ENCODE measurements around the gene LMLN. TPM values are rescaled to one million over a fixed set of nuclear protein-coding genes. Genes with fewer than 3 reads are reported as not detected.
"Not testable (repeated sequence)": the region's sequence is repeated elsewhere in the genome, so short reads cannot be mapped to it uniquely, and the experiment has no call there.

Gene LMLN
- polyA plus RNA-seq, 2 of the 4 experiments (the other 2 are of a cell fraction) = 2.4 to 5.6 TPM

GRCh38 chr3:198081421-198081844 is 121.4 kb downstream of the LMLN start:
- no peak overlapping the region; the same call in 2 of the 3 replicates for H3K4me3 ChIP-seq
- ChIA-PET POLR2A (no interaction called here), CTCF (interaction anchor here (0.7 to 2.4 kb wide), 8 partner anchors 8 to 49 kb away, joined by 4 to 23 read pairs (median 16); no protein-coding TSS in a partner anchor)
- peak overlapping the region; percentile 99; the same call in 2 of the 3 replicates for H3K4me2 ChIP-seq
- peaks cover 5% of the 10 kb centered on the region; the same call in 1 of the 3 replicates for H3K9me3 ChIP-seq
- H3K4me1 ChIP-seq = peaks cover 7% of the 10 kb centered on the region; the same call in 2 of the 3 replicates
- TF ChIP-seq FOXS1 (CRISPR knock-in tag; IDR thresholded peaks at IDR 0.05) = no peak
- no peak for TF ChIP-seq HES2 (IDR thresholded peaks at IDR 0.05)
- TF ChIP-seq PHF8 (IDR thresholded peaks at IDR 0.05; ENCODE audit: borderline replicate concordance, low read depth) = no peak
- TF ChIP-seq USF2 (IDR thresholded peaks at IDR 0.05) = no peak
- TF ChIP-seq TFCP2L1 (CRISPR knock-in tag; IDR thresholded peaks at IDR 0.05) = no peak
- TF ChIP-seq CBX8 (IDR thresholded peaks at IDR 0.05) = no peak
- no peak for TF ChIP-seq EHF (CRISPR knock-in tag; IDR thresholded peaks at IDR 0.05)
- no peak for TF ChIP-seq ZC3H11A (IDR thresholded peaks at IDR 0.05)
- no peak for TF ChIP-seq RARB (CRISPR knock-in tag; IDR thresholded peaks at IDR 0.05)
- no peak for TF ChIP-seq HOXA7 (CRISPR knock-in tag; IDR thresholded peaks at IDR 0.05)
- no peak for TF ChIP-seq HEYL (CRISPR knock-in tag; IDR thresholded peaks at IDR 0.05)
- no CpG with 5 or more reads among the region's 33 CpGs for WGBS (ENCODE audit: missing lambda C conversion rate)
- DNase-seq (ENCODE audit: low read depth in 1 of 2, low spot score in 1 of 2) (no peak), ATAC-seq (no peak), FAIRE-seq (no peak)
- H3K27ac ChIP-seq = no peak overlapping the region

- H3K4me2 ChIP-seq; FAIRE-seq; DNase-seq (ENCODE audit: low read depth in 1 of 2, low spot score in 1 of 2); H3K4me3 ChIP-seq; H3K4me1 ChIP-seq; H3K27ac ChIP-seq; POLR2A ChIA-PET; H3K9me3 ChIP-seq; ATAC-seq; CTCF ChIA-PET: not testable (repeated sequence)
- WGBS (ENCODE audit: missing lambda C conversion rate) = 76% methylated on average over 4 of the region's 4 CpGs
These were observed 122.2 kb downstream of the LMLN start for GRCh38 chr3:198082226-198082625.

- H3K4me1 ChIP-seq = no peaks in the 10 kb centered on the region
- 66% methylated on average over 3 of the region's 3 CpGs for WGBS (ENCODE audit: missing lambda C conversion rate)
- ATAC-seq (no peak), FAIRE-seq (no peak), DNase-seq (ENCODE audit: low read depth in 1 of 2, low spot score in 1 of 2) (no peak)
- H3K4me2 ChIP-seq = no peak overlapping the region
- no peak for TF ChIP-seq RCOR1 (IDR thresholded peaks at IDR 0.05; ENCODE audit: low read depth, low read length)
- no peak for TF ChIP-seq FOSB (CRISPR knock-in tag; IDR thresholded peaks at IDR 0.05)
- no peak for TF ChIP-seq USF2 (IDR thresholded peaks at IDR 0.05)
- TF ChIP-seq HOXB13 (CRISPR knock-in tag; IDR thresholded peaks at IDR 0.05; ENCODE audit: low read depth) = no peak
- TF ChIP-seq SMC3 (IDR thresholded peaks at IDR 0.05) = no peak
- TF ChIP-seq TP53 (CRISPR knock-in tag; IDR thresholded peaks at IDR 0.05) = no peak
- TF ChIP-seq RFX5 (IDR thresholded peaks at IDR 0.05) = no peak
- no peak for TF ChIP-seq PHF8 (IDR thresholded peaks at IDR 0.05; ENCODE audit: borderline replicate concordance, low read depth)
- no peak for TF ChIP-seq ZC3H11A (IDR thresholded peaks at IDR 0.05)
- no peak for TF ChIP-seq MAZ (IDR thresholded peaks at IDR 0.05; ENCODE audit: borderline replicate concordance, low read depth, low read length)
- TF ChIP-seq PBX3 (IDR thresholded peaks at IDR 0.05) = no peak
- TF ChIP-seq HES2 (IDR thresholded peaks at IDR 0.05) = no peak
- no peak for TF ChIP-seq ZSCAN20 (CRISPR knock-in tag; IDR thresholded peaks at IDR 0.05)
- TF ChIP-seq EP300 (IDR thresholded peaks at IDR 0.05) = no peak
- no peak for TF ChIP-seq CBX8 (IDR thresholded peaks at IDR 0.05)
- TF ChIP-seq BHLHE40 (IDR thresholded peaks at IDR 0.05; ENCODE audit: low read depth, low read length) = no peak
- H3K4me3 ChIP-seq = no peak overlapping the region
- CTCF ChIA-PET = interaction anchor here (4.1 kb wide), 1 partner anchor 8 kb away, joined by 23 read pairs; no protein-coding TSS in a partner anchor
- POLR2A ChIA-PET = no interaction called here
- no peaks in the 10 kb centered on the region for H3K9me3 ChIP-seq
- H3K27ac ChIP-seq = no peak overlapping the region
These were observed 128.5 kb downstream of the LMLN start for GRCh38 chr3:198088421-198088955.

All from A549 (cell line).